Heart left ventricle (tissue), 16 donors: ENCODE measurements around the gene GPR152. TPM values are rescaled to one million over a fixed set of nuclear protein-coding genes. Genes with fewer than 3 reads are reported as not detected.
A peak's percentile ranks its signal among the peaks of the same experiment; 100 is the strongest.

Experiments used
- ATAC-seq, 4 donors: fragments of 200-7000 bp; cut with Tn5 transposase; one replicate each; pipeline ENCODE4 v1.9.1; 2020 to 2022; ENCODE audit warnings: moderate library complexity in 4 of 4, mild to moderate bottlenecking in 3 of 4, moderate number of reproducible peaks in 1 of 4
- DNase-seq, 5 donors: peaks; one replicate each; pipeline ENCODE4 v3.0.0-alpha.2; 2020
- H3K27ac ChIP-seq, 12 donors: fragments of 200-600 bp; sonication (generic) in 4 of 12; one replicate each; pipeline versions ENCODE4 v1.5.0 to v1.8.0; 2016 to 2022; ENCODE audit warnings: mild to moderate bottlenecking in 2 of 12
- H3K27me3 ChIP-seq, 9 donors: fragments of 200-600 bp; sonication (generic) in 2 of 9; one replicate each; pipeline versions ENCODE4 v1.5.1 to v1.8.0; 2016 to 2022; ENCODE audit warnings: mild to moderate bottlenecking in 3 of 9
- H3K36me3 ChIP-seq, 9 donors: fragments of 200-600 bp; sonication (generic) in 2 of 9; one replicate each; pipeline versions ENCODE4 v1.5.0 to v1.8.0; 2018 to 2022; ENCODE audit warnings: mild to moderate bottlenecking in 2 of 9
- H3K4me1 ChIP-seq, 12 donors: fragments of 200-600 bp; sonication (generic) in 4 of 12; one replicate each; pipeline versions ENCODE4 v1.5.0 to v1.8.0; 2016 to 2022; ENCODE audit warnings: mild to moderate bottlenecking in 3 of 12
- H3K4me3 ChIP-seq, 12 donors: fragments of 200-600 bp; sonication (generic) in 4 of 12; one replicate each; pipeline versions ENCODE4 v1.5.0 to v1.8.0; 2017 to 2022; ENCODE audit warnings: mild to moderate bottlenecking in 9 of 12, moderate library complexity in 4 of 12
- H3K9me3 ChIP-seq, 12 donors: fragments of 200-600 bp; sonication (generic) in 4 of 12; one replicate each; pipeline versions ENCODE4 v1.5.0 to v1.8.0; 2016 to 2022; ENCODE audit warnings: mild to moderate bottlenecking in 1 of 12
- CTCF ChIP-seq, 12 donors: fragments of 200-600 bp; sonication (generic) in 4 of 12; IDR thresholded peaks; one replicate each; pipeline versions ENCODE4 v1.5.0 to v1.8.0; 2018 to 2022; ENCODE audit warnings: antibody characterized with exemption in 12 of 12, mild to moderate bottlenecking in 5 of 12
- POLR2A ChIP-seq, 2 donors: fragments of 450-650 bp; IDR thresholded peaks; one replicate each; pipeline ENCODE4 v1.6.1; 2017; ENCODE audit warnings: antibody characterized with exemption in 2 of 2, mild to moderate bottlenecking in 2 of 2, moderate library complexity in 2 of 2
- whole genome bisulfite sequencing, 4 donors: extraction: QIAGEN DNeasy Blood & Tissue Kit in 2 of 4; methylation state at CpG; one replicate each; pipeline versions ENCODE4 v1.1.5 to v1.1.7; 2013 to 2018; 5-methylcytosine and 5-hydroxymethylcytosine counted together
- intact Hi-C, 10 donors: fragments of 100-400 bp; cut with DNase I; formaldehyde crosslinking; loops; one replicate each; pipeline versions ENCODE4 v1.11.1 to v1.14.2; 2022
- polyA plus RNA-seq, 2 donors: library from polyadenylated mRNA; stranded (reverse); fragments of 200-250 nt; gene quantifications; one replicate each; pipeline ENCODE4 v1.2.3, GENCODE V29; 2013
- total RNA-seq, 9 donors: library from RNA; depleted of rRNA in 2 of 9; stranded (reverse); fragments of >200 nt in 2 of 9; fragmentation: NEBNext Ultra II Directional in 3 of 9; extraction: Animal tissue kit (Norgen Biotek cat#: 25700) in 3 of 9; gene quantifications; one replicate each; pipeline versions ENCODE4 v1.1.0 to v1.2.4, GENCODE V29; 2016 to 2023
- donor health status: ischemic (EF 13 %, LVEDD 7.1; RV severe dilation, severe dysfunction).
- donor health status: healthy with polysubstance abuse.
- donor health status: DM: no; HTN: yes; CAD: no.
- donor health status: DM: no; HTN: no; CAD: no.
- donor health status: ischemic (EF 25% LVEDD 6.9; RV normal size, moderate dysfunction).
- donor health status: ischemic (EF 25% LVEDD 5.7; RV mildly dilated, moderate dysfunction).
- donor health status: healthy.
- donor health status: DM: yes; HTN: yes; CAD: no.
- donor health status: ischemic (EF 35%, LVEDD 5.7; RV mildly dilated, moderate dysfunction).
- donor health status: nonischemic (EF 11% LVEDD 7.7; RV severe dilation, severe dysfunction).
- donor health status: DM: yes; HTN: yes; CAD: no.
- donor health status: PGD.
- donor health status: ischemic (EF 29% LVEDD 5.4; RV normal size, mild dysfunction).
- donor health status: nonischemic (EF 23%, LVEDD 6.1; RV moderate dilation, normal function).

The GPR152 gene
- total and polyA plus RNA-seq, 11 donors, result not detected

DNA sequence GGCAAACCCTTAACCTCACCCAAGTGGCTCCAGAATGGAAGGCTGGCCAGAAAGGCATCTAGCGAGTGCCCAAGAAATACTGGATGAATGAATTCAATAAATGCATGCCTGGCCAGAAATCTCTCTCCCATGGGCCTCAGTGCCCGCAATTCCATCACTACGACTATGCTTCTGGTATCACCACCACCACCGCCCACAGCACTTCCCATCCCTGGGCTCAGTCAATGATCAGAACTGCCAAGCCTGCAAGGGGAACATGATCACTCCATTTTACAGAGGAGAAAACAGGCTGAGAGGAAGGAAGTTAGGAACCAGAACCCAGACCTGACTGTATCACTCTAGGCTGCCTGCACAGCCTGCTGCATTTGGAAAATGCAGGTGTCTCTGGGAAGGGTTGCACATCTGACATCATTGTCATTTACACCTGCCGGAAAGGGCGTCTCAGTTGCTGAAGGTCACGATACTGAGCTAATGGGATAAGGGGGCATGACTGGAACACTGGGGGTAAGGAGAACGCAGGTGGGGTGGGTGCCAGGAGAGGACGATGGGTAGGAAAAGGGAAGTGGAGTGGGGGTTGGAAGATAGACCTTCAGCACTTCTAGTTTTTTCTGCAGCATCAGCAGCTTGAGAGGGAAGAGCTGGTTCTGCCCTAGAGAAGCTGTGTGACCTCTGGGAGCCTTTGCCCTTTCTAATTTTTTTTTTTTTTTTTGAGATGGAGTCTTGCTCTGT is 3.2 kb downstream of the GPR152 start:
- TF ChIP-seq POLR2A (IDR thresholded peaks at IDR 0.05) (no peak), CTCF (IDR thresholded peaks at IDR 0.05) (no peak)
- Histone ChIP-seq H3K27me3 (no peaks in the 10 kb centered on the region), H3K36me3 (no peaks in the 10 kb centered on the region), H3K9me3 (no peaks in the 10 kb centered on the region), H3K4me3 (no peak overlapping the region), H3K27ac (peak overlapping the region in 1 of 12 donors; percentile 70), H3K4me1 (peaks cover 0 to 46% (median 5%) of the 10 kb centered on the region in 12 donors)
- intact Hi-C loops, result no loop called here
- ATAC-seq (peak in 3 of 4 donors; percentile 7 to 41 (median 31)), DNase-seq (peak in 1 of 5 donors; percentile 37)
- WGBS, 4 donors, result 72 to 80% (median 74%) methylated on average over 9 of the region's 9 CpGs

GRCh38 chr11:67448220-67448609 is 4.3 kb downstream of the GPR152 start:
- Histone ChIP-seq H3K9me3 (no peaks in the 10 kb centered on the region), H3K4me1 (peaks cover 0 to 52% (median 8%) of the 10 kb centered on the region in 12 donors), H3K36me3 (no peaks in the 10 kb centered on the region), H3K27me3 (no peaks in the 10 kb centered on the region), H3K27ac (no peak overlapping the region), H3K4me3 (no peak overlapping the region)
- intact Hi-C loops, result no loop called here
- 90 to 94% (median 92%) methylated on average over 7 of the region's 7 CpGs for WGBS, 4 donors
- no peak for DNase-seq
- no peak for ATAC-seq
- TF ChIP-seq POLR2A (IDR thresholded peaks at IDR 0.05) (no peak), CTCF (IDR thresholded peaks at IDR 0.05) (no peak)

DNA sequence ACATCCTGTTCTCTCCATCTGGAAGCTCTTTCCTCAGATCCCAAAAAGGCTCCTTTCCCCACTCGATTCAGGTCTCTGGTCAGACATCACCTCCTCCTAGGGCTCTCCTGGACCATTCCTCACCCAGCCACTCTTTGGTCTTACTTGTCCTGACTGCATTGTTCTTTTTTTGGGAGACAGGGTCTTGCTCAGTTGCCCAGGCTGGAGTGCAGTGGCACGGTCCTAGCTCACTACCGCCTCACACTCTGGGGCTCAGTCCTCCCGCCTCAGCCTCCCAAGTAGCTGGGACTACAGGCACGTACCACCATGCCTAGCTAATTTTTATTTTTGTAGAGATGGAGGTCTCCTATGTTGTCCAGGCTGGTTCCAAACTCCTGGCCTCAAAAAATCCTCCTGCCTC is 7.0 kb downstream of the GPR152 start:
- DNase-seq, result no peak
- no peaks in the 10 kb centered on the region for H3K27me3 ChIP-seq
- 83 to 97% (median 88%) methylated on average over 5 of the region's 5 CpGs for WGBS, 4 donors

More for the DNA sequence above, 7.0 kb downstream of the GPR152 start:
- no peak for ATAC-seq
- Histone ChIP-seq H3K36me3 (peaks cover 0 to 17% (median 5%) of the 10 kb centered on the region in 9 donors), H3K4me3 (no peak overlapping the region), H3K27ac (no peak overlapping the region), H3K4me1 (peaks cover 0 to 59% (median 15%) of the 10 kb centered on the region in 12 donors), H3K9me3 (no peaks in the 10 kb centered on the region)
- intact Hi-C loops, result no loop called here
- no peak for TF ChIP-seq POLR2A (IDR thresholded peaks at IDR 0.05)
- TF ChIP-seq CTCF (IDR thresholded peaks at IDR 0.05), result no peak
